K562 (cell line): ENCODE measurements around the gene HES4. TPM values are rescaled to one million over a fixed set of nuclear protein-coding genes. Genes with fewer than 3 reads are reported as not detected.
"Not testable (repeated sequence)": the region's sequence is repeated elsewhere in the genome, so short reads cannot be mapped to it uniquely, and the experiment has no call there.

Source experiments
- ATAC-seq: fragments of 200-7000 bp; cut with Tn5 transposase; 3 replicates; pipeline ENCODE4 v1.9.1; 2020; ENCODE audit warnings: moderate library complexity
- BruUV-seq: library from RNA; stranded (reverse); fragments of 400-500 nt; replicated peaks from 2 replicates; lab custom pipeline; 2021; lab: Mats Ljungman, UMichigan
- CTCF ChIA-PET: fragments of 300-600 bp; formaldehyde crosslinking; extraction: SDS; loops from one replicate; lab custom pipeline; 2021; ENCODE audit warnings: low intra/inter-chr PET ratio; lab: Yijun Ruan, JAX
- POLR2A ChIA-PET: fragments of 300-600, 350-650 bp; sonication (Branson Sonifier 250); formaldehyde crosslinking; extraction: SDS; loops from one replicate; lab custom pipeline; 2021; ENCODE audit warnings: antibody characterized with exemption, inconsistent platforms; lab: Yijun Ruan, JAX
- DNase-seq, 4 experiments: peaks; one replicate each; pipeline versions ENCODE4 v3.0.0 to v3.0.0-alpha.2; 2011 to 2018; ENCODE audit warnings: low spot score in 3 of 4, mixed read lengths in 3 of 4; ENCODE audit errors: extremely low read depth in 1 of 4
- FAIRE-seq: peaks from 2 replicates; lab custom pipeline; 2011; peaks lifted over from hg19 to GRCh38; lab: Jason Lieb, UNC
- H2AFZ ChIP-seq: 2 replicates; pipeline ENCODE4 v1.6.0; 2011; ENCODE audit warnings: low read depth, low read length, control low read depth, inconsistent platforms
- H3K27ac ChIP-seq: fragments of 200-600 bp; 3 replicates; pipeline ENCODE4 v1.8.0; 2011; ENCODE audit warnings: low read depth, mild to moderate bottlenecking, control low read depth, inconsistent platforms, low read length, moderate library complexity, mixed read lengths; ENCODE audit errors: extremely low read depth
- H3K27me3 ChIP-seq, 2 experiments: fragments of 300-600 bp in 1 of 2; 2 replicates in 1 of 2; 3 replicates in 1 of 2; pipeline versions ENCODE4 v1.6.0 to v1.8.0; 2011; ENCODE audit warnings: inconsistent platforms in 2 of 2, low read length in 2 of 2, mild to moderate bottlenecking in 1 of 2, mixed read lengths in 1 of 2, moderate library complexity in 1 of 2; ENCODE audit not compliant: control insufficient read depth in 2 of 2, insufficient read depth in 2 of 2
- H3K36me3 ChIP-seq: fragments of 300-600 bp; 3 replicates; pipeline ENCODE4 v1.8.0; 2011; ENCODE audit warnings: mild to moderate bottlenecking, low read length, inconsistent platforms; ENCODE audit not compliant: control insufficient read depth, insufficient read depth
- H3K4me1 ChIP-seq, 2 experiments: fragments of 200-600 bp in 1 of 2; replicated peaks in 1 of 2; 2 replicates in 1 of 2; 3 replicates in 1 of 2; pipeline versions ENCODE4 v1.5.1 to v1.8.0; 2011; ENCODE audit warnings: inconsistent platforms in 2 of 2, low read length in 2 of 2, mild to moderate bottlenecking in 1 of 2, mixed read lengths in 1 of 2, moderate library complexity in 1 of 2; ENCODE audit not compliant: control insufficient read depth in 2 of 2, insufficient read depth in 2 of 2
- H3K4me2 ChIP-seq: 2 replicates; pipeline ENCODE4 v1.6.1; 2011; ENCODE audit warnings: low read length, control low read depth, inconsistent platforms, mixed read lengths; ENCODE audit not compliant: insufficient read depth
- H3K4me3 ChIP-seq: fragments of 200-600 bp; sonication (generic), shearing (Covaris generic); 2 replicates; pipeline ENCODE4 v1.5.1; 2016; ENCODE audit warnings: control low read depth, inconsistent platforms
- H3K79me2 ChIP-seq: fragments of 200-600 bp; 3 replicates; pipeline ENCODE4 v1.8.0; 2011; ENCODE audit warnings: low read length, inconsistent platforms; ENCODE audit not compliant: control insufficient read depth, insufficient read depth
- H3K9ac ChIP-seq, 2 experiments: 2 replicates each; pipeline versions ENCODE4 v1.6.0 to v1.6.1; 2011; ENCODE audit warnings: low read depth in 2 of 2, low read length in 2 of 2, control low read depth in 1 of 2, inconsistent platforms in 1 of 2, mild to moderate bottlenecking in 1 of 2, mixed read lengths in 1 of 2; ENCODE audit not compliant: insufficient read depth in 1 of 2
- H3K9me1 ChIP-seq: one replicate; pipeline ENCODE4 v1.6.0; 2011; ENCODE audit warnings: inconsistent platforms, mild to moderate bottlenecking, low read length, moderate library complexity; ENCODE audit not compliant: control insufficient read depth, insufficient read depth
- H3K9me3 ChIP-seq: replicated peaks from 2 replicates; pipeline ENCODE4 v1.5.1; 2011; ENCODE audit warnings: low read depth, low read length, inconsistent platforms; ENCODE audit not compliant: control insufficient read depth, insufficient read depth
- H4K20me1 ChIP-seq: replicated peaks from 2 replicates; pipeline ENCODE4 v1.6.1; 2011; ENCODE audit warnings: low read length, inconsistent platforms, mixed read lengths; ENCODE audit not compliant: control insufficient read depth, insufficient read depth
- ZBTB33 ChIP-seq: sonication (generic); formaldehyde crosslinking; IDR thresholded peaks from 2 replicates; pipeline ENCODE4 v1.8.1; 2023; ENCODE audit warnings: mild to moderate bottlenecking, missing genetic modification reagents
- WGBS: fragments of 100-300 bp; shearing (Covaris generic); methylation state at CpG from one replicate; pipeline ENCODE4 v1.1.6; 2016; ENCODE audit warnings: low coverage, mixed read lengths; ENCODE audit not compliant: insufficient coverage; ENCODE audit errors: missing lambda C conversion rate; 5-methylcytosine and 5-hydroxymethylcytosine counted together
- in situ Hi-C: fragments of 300-500 bp; cut with MboI; formaldehyde crosslinking; loops from 4 replicates; pipeline ENCODE4 v1.15.0; 2018; ENCODE audit warnings: inconsistent platforms, mixed read lengths
- intact Hi-C: fragments of 100-400 bp; cut with micrococcal nuclease; formaldehyde crosslinking; loops from 2 replicates; pipeline ENCODE4 v1.14.2; 2022
- polyA plus RNA-seq, 8 experiments: library from polyadenylated mRNA; depleted of rRNA in 4 of 8; stranded (reverse) in 5 of 8; unstranded in 3 of 8; fragments of >200 nt; fragmentation: Nextera tagmentation in 2 of 8; fragmentation: Illumina TruSeq in 1 of 8; extraction: Ambion mirVana in 2 of 8; extraction: Trizol in 1 of 8; gene quantifications; 2 replicates each; pipeline versions ENCODE4 v1.2.1 to v1.2.3, GENCODE V29; 2011 to 2014; ENCODE audit warnings: inconsistent platforms in 1 of 8, missing spikeins in 1 of 8
- total RNA-seq, 7 experiments: library from RNA; depleted of rRNA in 6 of 7; stranded (reverse); fragments of >200 nt in 6 of 7; fragmentation: Illumina TruSeq in 2 of 7; extraction: Trizol in 2 of 7; gene quantifications; 2 replicates each; pipeline versions ENCODE4 v1.2.1 to v1.2.3, GENCODE V29; 2011 to 2021; ENCODE audit warnings: low replicate concordance in 1 of 7

HES4 gene
- total and polyA plus RNA-seq, 9 of the 15 experiments (the other 6 are each of a cell fraction or from before 2014, with no cell fraction given), result 0.21 to 43.7 (median 5.3) TPM; not detected in 2

- H3K27ac ChIP-seq, H2AFZ ChIP-seq, H3K36me3 ChIP-seq, H3K79me2 ChIP-seq, H3K9me3 ChIP-seq, BruUV-seq, CTCF ChIA-PET, H3K27me3 ChIP-seq, DNase-seq, H3K4me3 ChIP-seq, intact Hi-C loops, H3K9ac ChIP-seq, H3K4me2 ChIP-seq, FAIRE-seq, H3K9me1 ChIP-seq, ATAC-seq, in situ Hi-C loops, H4K20me1 ChIP-seq: not testable (repeated sequence)
- 34% methylated on average over 8 of the region's 8 CpGs for WGBS
- POLR2A ChIA-PET, result interaction anchor here (1.1 kb wide), 1 partner anchor 8 kb away, joined by 4 read pairs; no protein-coding TSS in a partner anchor
- H3K4me1 ChIP-seq, result peaks cover 24 to 43% of the 10 kb centered on the region in 2 experiments
- TF ChIP-seq ZBTB33, result peak; percentile 31; the same call in 1 of the 2 replicates
Measured at GRCh38 chr1:1010131-1010530, 10.2 kb upstream of the HES4 start.
